ENCODE data around the gene COL25A1.

COL25A1 gene

GRCh38 chr4:108867476-108867875 is 435.0 kb downstream of the COL25A1 start:
- DNase-seq (ENCODE audit: low read depth in 3 of 3): no peak

- DNase-seq (ENCODE audit: low read depth in 3 of 3): no peak
Observed at GRCh38 chr4:108861334-108861733, 441.1 kb downstream of the COL25A1 start.

GRCh38 chr4:108854786-108855185 is 447.7 kb downstream of the COL25A1 start:
- DNase-seq (ENCODE audit: low read depth in 3 of 3): no peak

- no peak for DNase-seq (ENCODE audit: low read depth in 3 of 3)
Observed at GRCh38 chr4:108852691-108853090, 449.8 kb downstream of the COL25A1 start.

- no peak for DNase-seq (ENCODE audit: low read depth in 3 of 3)
Observed at GRCh38 chr4:108851366-108851765, 451.1 kb downstream of the COL25A1 start.

GRCh38 chr4:108850219-108850649 is 452.2 kb downstream of the COL25A1 start:
- no peak for DNase-seq (ENCODE audit: low read depth in 3 of 3)

GRCh38 chr4:108849611-108850168 is 452.8 kb downstream of the COL25A1 start:
- peak in 1 of 3 experiments; percentile 2 for DNase-seq (ENCODE audit: low read depth in 3 of 3)

- DNase-seq (ENCODE audit: low read depth in 3 of 3): no peak
Observed at GRCh38 chr4:108846568-108846967, 455.9 kb downstream of the COL25A1 start.

GRCh38 chr4:108840426-108840975 is 462.0 kb downstream of the COL25A1 start:
- no peak for DNase-seq (ENCODE audit: low read depth in 3 of 3)

- DNase-seq (ENCODE audit: low read depth in 3 of 3): no peak
Observed at GRCh38 chr4:108839333-108839732, 463.1 kb downstream of the COL25A1 start.

GRCh38 chr4:108838451-108838850 is 464.0 kb downstream of the COL25A1 start:
- no peak for DNase-seq (ENCODE audit: low read depth in 3 of 3)

GRCh38 chr4:108834835-108835384 is 467.5 kb downstream of the COL25A1 start:
- DNase-seq (ENCODE audit: low read depth in 3 of 3): no peak

GRCh38 chr4:108834166-108834834 is 468.2 kb downstream of the COL25A1 start:
- no peak for DNase-seq (ENCODE audit: low read depth in 3 of 3)

- no peak for DNase-seq (ENCODE audit: low read depth in 3 of 3)
Observed at GRCh38 chr4:108833046-108833445, 469.4 kb downstream of the COL25A1 start.

- no peak for DNase-seq (ENCODE audit: low read depth in 3 of 3)
Observed at GRCh38 chr4:108831886-108832285, 470.6 kb downstream of the COL25A1 start.

- no peak for DNase-seq (ENCODE audit: low read depth in 3 of 3)
Observed at GRCh38 chr4:108831291-108831690, 471.2 kb downstream of the COL25A1 start.

GRCh38 chr4:108830509-108831244 is 471.8 kb downstream of the COL25A1 start:
- no peak for DNase-seq (ENCODE audit: low read depth in 3 of 3)

GRCh38 chr4:108829966-108830492 is 472.4 kb downstream of the COL25A1 start:
- no peak for DNase-seq (ENCODE audit: low read depth in 3 of 3)

- no peak for DNase-seq (ENCODE audit: low read depth in 3 of 3)
Observed at GRCh38 chr4:108828620-108829019, 473.8 kb downstream of the COL25A1 start.

GRCh38 chr4:108825737-108826136 is 476.7 kb downstream of the COL25A1 start:
- no peak for DNase-seq (ENCODE audit: low read depth in 3 of 3)

GRCh38 chr4:108821351-108821930 is 481.0 kb downstream of the COL25A1 start:
- no peak for DNase-seq (ENCODE audit: low read depth in 3 of 3)
